Hepatocyte (in vitro differentiated cells): ENCODE results near the gene DDX20. TPM values are rescaled to one million over a fixed set of nuclear protein-coding genes. Genes with fewer than 3 reads are reported as not detected.
A peak's percentile ranks its signal among the peaks of the same experiment; 100 is the strongest.

Source experiments
- DNase-seq: peaks from one replicate; pipeline ENCODE4 v3.0.0-alpha.2; 2016; ENCODE audit warnings: low spot score
- H2AFZ ChIP-seq: fragments of 200-600 bp; sonication (generic); 2 replicates; pipeline ENCODE4 v1.6.0; 2016; ENCODE audit warnings: antibody characterized with exemption, mild to moderate bottlenecking
- H3K27ac ChIP-seq: fragments of 200-600 bp; sonication (generic); 2 replicates; pipeline ENCODE4 v1.5.1; 2016; ENCODE audit warnings: mild to moderate bottlenecking
- H3K27me3 ChIP-seq: fragments of 200-600 bp; sonication (generic); 2 replicates; pipeline ENCODE4 v1.6.1; 2016
- H3K36me3 ChIP-seq: fragments of 200-600 bp; sonication (generic); replicated peaks from 2 replicates; pipeline ENCODE4 v1.5.1; 2016; ENCODE audit warnings: low read depth; ENCODE audit not compliant: insufficient read depth
- H3K4me1 ChIP-seq: fragments of 200-600 bp; sonication (generic); 2 replicates; pipeline ENCODE4 v1.5.1; 2016; ENCODE audit warnings: mild to moderate bottlenecking, moderate library complexity; ENCODE audit not compliant: insufficient read depth
- H3K4me2 ChIP-seq: fragments of 200-600 bp; sonication (generic); 2 replicates; pipeline ENCODE4 v1.6.0; 2016
- H3K4me3 ChIP-seq: fragments of 200-600 bp; sonication (generic); 2 replicates; pipeline ENCODE4 v1.5.1; 2016; ENCODE audit warnings: mild to moderate bottlenecking
- H3K79me2 ChIP-seq: fragments of 200-600 bp; sonication (generic); 2 replicates; pipeline ENCODE4 v1.6.0; 2017; ENCODE audit warnings: mild to moderate bottlenecking
- H3K9me2 ChIP-seq: fragments of 200-600 bp; sonication (generic); replicated peaks from 2 replicates; pipeline ENCODE4 v1.6.0; 2017; ENCODE audit warnings: mild to moderate bottlenecking; ENCODE audit not compliant: insufficient read depth
- H3K9me3 ChIP-seq: fragments of 200-600 bp; sonication (generic); 2 replicates; pipeline ENCODE4 v1.5.1; 2016; ENCODE audit warnings: low read depth, mild to moderate bottlenecking
- H4K20me1 ChIP-seq: fragments of 200-600 bp; sonication (generic); 2 replicates; pipeline ENCODE4 v1.6.0; 2016; ENCODE audit warnings: mild to moderate bottlenecking; ENCODE audit not compliant: insufficient read depth, poor library complexity, severe bottlenecking
- CTCF ChIP-seq: fragments of 200-600 bp; sonication (generic); IDR thresholded peaks from 2 replicates; pipeline ENCODE4 v1.5.1; 2016; ENCODE audit warnings: antibody characterized with exemption, mild to moderate bottlenecking; ENCODE audit not compliant: poor library complexity
- EZH2 ChIP-seq: fragments of 200-600 bp; sonication (generic); IDR thresholded peaks from 2 replicates; pipeline ENCODE4 v1.6.1; 2016; ENCODE audit warnings: antibody characterized with exemption, mild to moderate bottlenecking, borderline replicate concordance
- EZH2phosphoT487 ChIP-seq: fragments of 200-600 bp; sonication (generic); IDR thresholded peaks from one replicate; pipeline ENCODE4 v1.6.1; 2018; ENCODE audit warnings: antibody characterized with exemption, mild to moderate bottlenecking, low read depth, moderate library complexity; ENCODE audit not compliant: unreplicated experiment, severe bottlenecking
- WGBS: methylation state at CpG from one replicate; pipeline ENCODE4 v1.1.6; 2016; ENCODE audit warnings: low lambda C conversion rate; ENCODE audit errors: missing lambda C conversion rate; 5-methylcytosine and 5-hydroxymethylcytosine counted together
- polyA plus RNA-seq: library from polyadenylated mRNA; unstranded; fragments of >200 nt; fragmentation: Nextera tagmentation; extraction: Ambion mirVana; gene quantifications from 2 replicates; pipeline ENCODE4 v1.2.1, GENCODE V29; 2016
- total RNA-seq: library from RNA; depleted of rRNA; stranded (reverse); fragments of >200 nt; gene quantifications from 2 replicates; pipeline ENCODE4 v1.2.3, GENCODE V29; 2014

DDX20 gene
- total and polyA plus RNA-seq, 2 experiments from 2014 or later = 6.7 to 19.4 TPM

GRCh38 chr1:111733183-111733991, 22.3 kb upstream of the DDX20 start:
- H3K79me2 ChIP-seq = peaks cover 5% of the 10 kb centered on the region
- H3K9me2 ChIP-seq = no peaks in the 10 kb centered on the region
- H3K4me1 ChIP-seq = peaks cover 22% of the 10 kb centered on the region
- H3K27me3 ChIP-seq = peaks cover 5% of the 10 kb centered on the region
- no peak overlapping the region for H2AFZ ChIP-seq
- H3K4me2 ChIP-seq = no peak overlapping the region
- DNase-seq = peak; percentile 47
- no peaks in the 10 kb centered on the region for H3K36me3 ChIP-seq
- no peak overlapping the region for H3K4me3 ChIP-seq
- H3K27ac ChIP-seq = peak overlapping the region; percentile 60
- WGBS = 68% methylated on average over 9 of the region's 9 CpGs
- peaks cover 4% of the 10 kb centered on the region for H4K20me1 ChIP-seq
- no peak for TF ChIP-seq EZH2
- no peak for TF ChIP-seq CTCF
- TF ChIP-seq EZH2phosphoT487 = no peak
- H3K9me3 ChIP-seq = no peaks in the 10 kb centered on the region

DNA sequence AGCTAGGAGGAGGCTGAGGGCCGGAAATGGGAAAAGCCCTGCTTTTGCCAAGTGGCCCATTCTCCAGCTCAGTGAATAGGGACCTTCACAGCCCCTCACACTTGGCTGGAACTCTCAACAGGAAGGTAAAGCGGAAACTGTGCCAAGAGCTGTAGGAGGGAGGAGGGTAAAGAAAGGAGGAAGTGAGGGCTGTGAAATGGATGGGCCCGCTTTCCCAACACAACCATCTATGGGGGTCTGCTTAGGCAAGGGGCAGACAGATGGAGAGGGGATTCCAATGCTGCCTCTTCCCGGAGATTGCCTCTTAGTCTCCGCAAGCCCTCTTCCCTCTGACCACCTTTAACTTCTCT, 21.7 kb upstream of the DDX20 start:
- peaks cover 22% of the 10 kb centered on the region for H3K4me1 ChIP-seq
- no peaks in the 10 kb centered on the region for H3K9me2 ChIP-seq
- H3K36me3 ChIP-seq = no peaks in the 10 kb centered on the region
- H3K27me3 ChIP-seq = peaks cover 5% of the 10 kb centered on the region
- H4K20me1 ChIP-seq = peaks cover 4% of the 10 kb centered on the region
- peak overlapping the region; percentile 60 for H3K27ac ChIP-seq
- no peak for DNase-seq
- no peak overlapping the region for H3K4me2 ChIP-seq
- TF ChIP-seq EZH2phosphoT487 (no peak), EZH2 (no peak), CTCF (no peak)
- H2AFZ ChIP-seq = no peak overlapping the region
- no peaks in the 10 kb centered on the region for H3K9me3 ChIP-seq
- no peak overlapping the region for H3K4me3 ChIP-seq
- 96% methylated on average over 5 of the region's 5 CpGs for WGBS
- H3K79me2 ChIP-seq = peaks cover 5% of the 10 kb centered on the region

DNA sequence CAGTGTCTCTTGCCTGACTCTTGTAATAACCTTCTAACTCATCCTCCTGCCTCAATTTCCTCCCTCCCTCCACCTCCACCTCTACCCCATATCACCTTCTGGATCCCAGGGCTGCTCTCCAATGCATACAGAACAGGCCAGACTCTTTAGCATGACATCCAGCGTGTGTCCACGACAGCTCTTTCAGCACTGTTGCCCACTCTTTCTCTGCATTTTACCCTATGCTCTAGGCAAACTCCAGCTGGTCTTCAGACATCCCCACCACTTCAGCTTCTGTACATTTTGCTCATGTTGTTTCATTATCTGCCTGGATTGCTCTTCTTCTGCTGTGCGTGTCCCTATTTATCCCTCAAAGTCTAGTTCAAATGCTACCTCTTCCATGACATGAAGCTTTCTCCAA, 21.3 kb upstream of the DDX20 start:
- H3K9me3 ChIP-seq = no peaks in the 10 kb centered on the region
- H3K4me2 ChIP-seq = no peak overlapping the region
- peaks cover 4% of the 10 kb centered on the region for H4K20me1 ChIP-seq
- no peak overlapping the region for H2AFZ ChIP-seq
- H3K4me3 ChIP-seq = no peak overlapping the region
- H3K27ac ChIP-seq = no peak overlapping the region
- 95% methylated on average over 3 of the region's 3 CpGs for WGBS
- peaks cover 22% of the 10 kb centered on the region for H3K4me1 ChIP-seq
- H3K27me3 ChIP-seq = peaks cover 5% of the 10 kb centered on the region
- DNase-seq = no peak
- no peak for TF ChIP-seq EZH2phosphoT487
- no peak for TF ChIP-seq CTCF
- TF ChIP-seq EZH2 = no peak
- H3K36me3 ChIP-seq = no peaks in the 10 kb centered on the region
- peaks cover 5% of the 10 kb centered on the region for H3K79me2 ChIP-seq
- no peaks in the 10 kb centered on the region for H3K9me2 ChIP-seq
